ENCODE measurements around the gene SLC6A6. TPM values are rescaled to one million over a fixed set of nuclear protein-coding genes. Genes with fewer than 3 reads are reported as not detected.

Gene SLC6A6
- total RNA-seq, 1 experiment from 2014 or later = 72.6 TPM

DNA sequence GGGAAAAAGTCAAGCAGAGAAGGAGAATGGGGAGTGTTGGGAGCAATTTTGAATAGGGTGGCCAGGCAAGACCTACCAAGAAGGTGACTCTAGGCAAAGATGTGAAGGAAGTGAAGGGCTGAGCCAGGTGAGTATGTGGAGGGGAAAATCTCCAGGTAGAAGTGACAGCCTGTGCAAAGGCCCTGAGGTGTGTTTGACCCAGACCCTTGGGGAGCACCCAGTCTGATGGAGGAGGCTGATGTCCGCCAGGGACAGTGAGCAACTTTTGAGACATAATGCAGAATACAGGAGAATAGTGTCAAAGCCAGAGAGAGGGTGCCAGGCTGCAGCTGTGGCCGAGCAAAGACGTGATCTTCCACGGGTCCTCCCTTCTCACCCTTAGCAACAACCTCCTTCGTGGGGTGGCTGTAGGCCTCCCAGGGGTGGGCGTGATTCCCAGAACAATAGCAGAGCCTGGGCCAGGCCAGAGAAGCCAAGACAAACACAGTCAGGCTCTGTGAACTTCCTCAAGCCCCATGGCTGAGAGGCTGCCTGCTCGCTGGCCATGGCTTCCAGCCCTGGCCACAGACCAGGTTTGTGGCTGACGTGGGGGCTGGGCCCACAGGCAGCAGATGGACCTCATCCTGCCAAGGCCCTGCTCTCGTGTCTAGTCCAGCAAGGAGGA is 58.1 kb downstream of the SLC6A6 start:
- no CpG with 5 or more reads among the region's 9 CpGs for WGBS (ENCODE audit: extremely low coverage, insufficient read length, low lambda C conversion rate)
- Histone ChIP-seq H2AFZ (ENCODE audit: low read length) (no peak overlapping the region), H3K56ac (ENCODE audit: insufficient read length, low read depth, low read length) (no peak overlapping the region), H2BK15ac (ENCODE audit: low read depth, low read length) (no peak overlapping the region), H3K18ac (ENCODE audit: insufficient read length, low read depth, low read length) (no peak overlapping the region), H4K20me1 (ENCODE audit: control insufficient read depth, insufficient read depth, insufficient read length) (no peaks in the 10 kb centered on the region), H4K91ac (ENCODE audit: insufficient read length, low read depth, low read length) (no peak overlapping the region), H3K79me2 (ENCODE audit: insufficient read depth, low read length) (no peaks in the 10 kb centered on the region), H3K79me1 (ENCODE audit: insufficient read depth, low read depth, low read length, poor library complexity, severe bottlenecking) (no peaks in the 10 kb centered on the region), H3K23me2 (ENCODE audit: insufficient read length, low read depth, low read length, poor library complexity, severe bottlenecking) (no peaks in the 10 kb centered on the region), H3K14ac (ENCODE audit: insufficient read depth, low read length) (no peak overlapping the region), H3K9me3 (ENCODE audit: control insufficient read depth, low read depth, low read length) (no peaks in the 10 kb centered on the region), H2BK5ac (ENCODE audit: insufficient read length, low read length) (no peak overlapping the region), H2AK5ac (ENCODE audit: insufficient read length, low read length) (no peak overlapping the region), H3K27ac (ENCODE audit: insufficient read length, low read depth, low read length) (no peak overlapping the region), H2BK12ac (ENCODE audit: insufficient read length, low read depth, low read length) (no peak overlapping the region), H4K8ac (replicated peaks; ENCODE audit: insufficient read length, low read depth, low read length) (no peak overlapping the region), H2BK20ac (ENCODE audit: low read depth, low read length, poor library complexity, severe bottlenecking) (no peak overlapping the region), H3K27me3 (ENCODE audit: insufficient read depth, low read length) (no peaks in the 10 kb centered on the region), H3K9ac (ENCODE audit: extremely low read depth, insufficient read length, low read length) (no peak overlapping the region), H3K4ac (ENCODE audit: low read depth, low read length) (no peak overlapping the region), H3K4me1 (ENCODE audit: insufficient read depth, low read length) (peaks cover 3% of the 10 kb centered on the region; the same call in 1 of the 2 replicates), H4K5ac (ENCODE audit: insufficient read length, low read depth, low read length) (no peak overlapping the region), H3K23ac (ENCODE audit: insufficient read length, low read depth, low read length) (no peak overlapping the region), H2BK120ac (ENCODE audit: low read depth, low read length, poor library complexity, severe bottlenecking) (no peak overlapping the region), H3K4me2 (ENCODE audit: insufficient read depth, insufficient read length, low read length) (no peak overlapping the region), H3T11ph (ENCODE audit: low read length) (no peak overlapping the region)
- H3K4me1 Mint-ChIP-seq = peaks cover 33 to 34% of the 10 kb centered on the region in 2 experiments
- peaks cover 23 to 67% (median 42%) of the 10 kb centered on the region in 3 experiments; a peak in 6 of 7 replicates for H3K36me3 Mint-ChIP-seq (ENCODE audit: insufficient read depth in 1 of 3, low read depth in 3 of 3)
- H3K9me3 Mint-ChIP-seq = no peaks in the 10 kb centered on the region
- DNase-seq = no peak
- no peak for TF ChIP-seq CTCF (conservative IDR thresholded peaks at IDR 0.05)
- H3K27me3 Mint-ChIP-seq (ENCODE audit: low read depth) = no peaks in the 10 kb centered on the region
- H3K4me3 Mint-ChIP-seq = no peak overlapping the region; a peak in 1 of 5 replicates
- no peak overlapping the region; a peak in 1 of 7 replicates for H3K27ac Mint-ChIP-seq

Data from H9 (cell line).